HG02840 (cell line): ENCODE results near the gene BMPER.

Experiments
- ATAC-seq: cut with Tn5 transposase; IDR thresholded peaks from one replicate; pipeline ENCODE4 v1.9.1; 2021; ENCODE audit warnings: mild to moderate bottlenecking, moderate library complexity, moderate number of reproducible peaks; ENCODE audit not compliant: unreplicated experiment, low FRiP score

Gene BMPER

GRCh38 chr7:33905389-33906032 lies at the start of gene BMPER:
Gene BMPER, plus strand, starts transcription at chr7:33905539. Its CDS starts 75 bp downstream, at chr7:33905614.
- ATAC-seq: no peak

- no peak for ATAC-seq
Observed at GRCh38 chr7:33861947-33862346, 43.4 kb upstream of the BMPER start.

- no peak for ATAC-seq
Observed at GRCh38 chr7:33862946-33863814, 42.2 kb upstream of the BMPER start.

- ATAC-seq: no peak
Observed at GRCh38 chr7:33868166-33868565, 37.2 kb upstream of the BMPER start.

- ATAC-seq: no peak
Observed at GRCh38 chr7:33869176-33869575, 36.2 kb upstream of the BMPER start.

GRCh38 chr7:33870120-33870519 lies 35.2 kb upstream of the BMPER start:
- ATAC-seq: no peak

GRCh38 chr7:33872870-33873269 lies 32.5 kb upstream of the BMPER start:
- ATAC-seq: no peak

GRCh38 chr7:33873518-33873917 lies 31.8 kb upstream of the BMPER start:
- ATAC-seq: no peak

GRCh38 chr7:33873981-33874750 lies 31.2 kb upstream of the BMPER start:
- ATAC-seq: no peak

- no peak for ATAC-seq
Observed at GRCh38 chr7:33874943-33875342, 30.4 kb upstream of the BMPER start.

GRCh38 chr7:33876596-33877274 lies 28.6 kb upstream of the BMPER start:
- no peak for ATAC-seq

GRCh38 chr7:33880787-33881186 lies 24.6 kb upstream of the BMPER start:
- ATAC-seq: no peak

GRCh38 chr7:33881316-33881715 lies 24.0 kb upstream of the BMPER start:
- ATAC-seq: no peak

- no peak for ATAC-seq
Observed at GRCh38 chr7:33882040-33882837, 23.1 kb upstream of the BMPER start.

- ATAC-seq: no peak
Observed at GRCh38 chr7:33882950-33883670, 22.2 kb upstream of the BMPER start.

- no peak for ATAC-seq
Observed at GRCh38 chr7:33883671-33883965, 21.7 kb upstream of the BMPER start.

GRCh38 chr7:33885290-33886148 lies 19.8 kb upstream of the BMPER start:
- ATAC-seq: no peak

- ATAC-seq: no peak
Observed at GRCh38 chr7:33886149-33886623, 19.2 kb upstream of the BMPER start.
